WTC11 (cell line): Measurements from ENCODE around the gene GRN. TPM values are rescaled to one million over a fixed set of nuclear protein-coding genes. Genes with fewer than 3 reads are reported as not detected.

ENCODE experiments used
- ATAC-seq: fragments of 200-7000 bp; cut with Tn5 transposase; 2 replicates; pipeline ENCODE4 v1.10.0; 2021; ENCODE audit warnings: mild to moderate bottlenecking, moderate library complexity
- CTCF ChIA-PET: fragments of 300-600 bp; sonication (Branson Sonifier 250); formaldehyde crosslinking; loops from one replicate; lab custom pipeline; 2021; ENCODE audit warnings: antibody characterized with exemption; lab: Charles Lee
- POLR2A ChIA-PET: fragments of 350-600 bp; sonication (Branson Sonifier 250); formaldehyde crosslinking; loops from one replicate; lab custom pipeline; 2021; ENCODE audit warnings: antibody characterized with exemption; lab: Charles Lee
- DNase-seq: peaks from one replicate; pipeline ENCODE4 v3.0.0; 2021; ENCODE audit warnings: low spot score
- H3K27ac Mint-ChIP-seq: 2 replicates; pipeline ENCODE4 v1.8.0; 2021; ENCODE audit warnings: mixed read lengths
- H3K27me3 Mint-ChIP-seq: 2 replicates; pipeline ENCODE4 v1.8.0; 2021; ENCODE audit warnings: low read depth, mild to moderate bottlenecking, moderate library complexity, mixed read lengths
- H3K36me3 Mint-ChIP-seq: 2 replicates; pipeline ENCODE4 v1.8.0; 2021; ENCODE audit warnings: mixed read lengths
- H3K4me1 Mint-ChIP-seq: 2 replicates; pipeline ENCODE4 v1.8.0; 2022; ENCODE audit warnings: mixed read lengths
- H3K4me3 Mint-ChIP-seq: 2 replicates; pipeline ENCODE4 v1.8.0; 2021; ENCODE audit warnings: mild to moderate bottlenecking, moderate library complexity, mixed read lengths
- H3K9me3 Mint-ChIP-seq: 2 replicates; pipeline ENCODE4 v1.8.0; 2021; ENCODE audit warnings: mixed read lengths
- CTCF ChIP-seq: fragments of 200-600 bp; IDR thresholded peaks from 2 replicates; pipeline ENCODE4 v1.8.0; 2022; ENCODE audit warnings: antibody characterized with exemption
- E2F1 ChIP-seq: sonication (generic); formaldehyde crosslinking; IDR thresholded peaks from 2 replicates; pipeline ENCODE4 v1.8.0; 2022; ENCODE audit warnings: mild to moderate bottlenecking, missing genetic modification reagents
- ETV6 ChIP-seq: sonication (generic); formaldehyde crosslinking; IDR thresholded peaks from 2 replicates; pipeline ENCODE4 v1.8.1; 2022; ENCODE audit warnings: mild to moderate bottlenecking, missing genetic modification reagents
- GABPB1 ChIP-seq: sonication (generic); formaldehyde crosslinking; IDR thresholded peaks from 2 replicates; pipeline ENCODE4 v1.8.1; 2023; ENCODE audit warnings: mild to moderate bottlenecking, missing genetic modification reagents
- HMGXB4 ChIP-seq: sonication (generic); formaldehyde crosslinking; IDR thresholded peaks from 2 replicates; pipeline ENCODE4 v1.8.1; 2023; ENCODE audit warnings: mild to moderate bottlenecking, moderate library complexity, missing genetic modification reagents
- NFE2L1 ChIP-seq: sonication (generic); formaldehyde crosslinking; IDR thresholded peaks from 2 replicates; pipeline ENCODE4 v1.8.1; 2023; ENCODE audit warnings: missing genetic modification reagents
- RELA ChIP-seq: sonication (generic); formaldehyde crosslinking; IDR thresholded peaks from 2 replicates; pipeline ENCODE4 v1.8.1; 2022; ENCODE audit warnings: missing genetic modification reagents, mild to moderate bottlenecking, borderline replicate concordance
- RORB ChIP-seq: fragments of 250-450 bp; sonication (Bioruptor Pico); IDR thresholded peaks from 2 replicates; pipeline ENCODE4 v1.9.0; 2021; ENCODE audit warnings: mild to moderate bottlenecking
- SP1 ChIP-seq: sonication (generic); formaldehyde crosslinking; conservative IDR thresholded peaks from 2 replicates; pipeline ENCODE4 v1.8.1; 2022; ENCODE audit warnings: missing genetic modification reagents
- ZBTB21 ChIP-seq: sonication (generic); formaldehyde crosslinking; IDR thresholded peaks from 2 replicates; pipeline ENCODE4 v1.8.1; 2023; ENCODE audit warnings: mild to moderate bottlenecking, missing genetic modification reagents, borderline replicate concordance
- ZBTB43 ChIP-seq: sonication (generic); formaldehyde crosslinking; IDR thresholded peaks from 2 replicates; pipeline ENCODE4 v1.8.1; 2023; ENCODE audit warnings: mild to moderate bottlenecking, missing genetic modification reagents
- ZNF232 ChIP-seq: sonication (generic); formaldehyde crosslinking; IDR thresholded peaks from 2 replicates; pipeline ENCODE4 v1.8.0; 2022; ENCODE audit warnings: mild to moderate bottlenecking, missing genetic modification reagents
- ZNF532 ChIP-seq: fragments of 250-450 bp; sonication (Bioruptor Pico); IDR thresholded peaks from 2 replicates; pipeline ENCODE4 v1.9.0; 2021; ENCODE audit warnings: mild to moderate bottlenecking, borderline replicate concordance
- total RNA-seq: library from RNA; stranded (reverse); gene quantifications from 3 replicates; pipeline ENCODE4 v1.2.3, GENCODE V29; 2021
- TF ChIP-seq, protein P1 (sequence below): fragments of 250-450 bp; sonication (Bioruptor Pico); IDR thresholded peaks from 2 replicates; pipeline ENCODE4 v1.8.0; 2021; ENCODE audit warnings: mild to moderate bottlenecking
- TF ChIP-seq, protein P2 (sequence below): sonication (generic); formaldehyde crosslinking; IDR thresholded peaks from 2 replicates; pipeline ENCODE4 v1.8.0; 2023; ENCODE audit warnings: mild to moderate bottlenecking, missing genetic modification reagents

Gene GRN
- total RNA-seq, 1 experiment from 2014 or later = 177 TPM

GRCh38 chr17:44345454-44346026 is 438 bp downstream of the GRN start:
- 0 out of 2 replicates have a peak, but pooled peaks have one; percentile 15 for TF ChIP-seq HMGXB4 (CRISPR knock-in tag)
- TF ChIP-seq ETV6 (CRISPR knock-in tag) = peak; percentile 99
- no peak for TF ChIP-seq ZNF532
- TF ChIP-seq SP1 (CRISPR knock-in tag) = peak; percentile 41; the same call in 1 of the 2 replicates
- peak; percentile 65; the same call in 1 of the 2 replicates for TF ChIP-seq ZNF232 (CRISPR knock-in tag)
- TF ChIP-seq CTCF = peak; percentile 38; the same call in 1 of the 2 replicates
- TF ChIP-seq GABPB1 (CRISPR knock-in tag) = 0 out of 2 replicates have a peak, but pooled peaks have one; percentile 42
- no peak for TF ChIP-seq ZBTB43
- TF ChIP-seq E2F1 (CRISPR knock-in tag) = 0 out of 2 replicates have a peak, but pooled peaks have one; percentile 46
- TF ChIP-seq, all 79 proteins: peak for 7
- no peaks in the 10 kb centered on the region for H3K36me3 Mint-ChIP-seq
- peaks cover 20% of the 10 kb centered on the region for H3K27me3 Mint-ChIP-seq
- CTCF ChIA-PET = interaction anchor here (0.6 to 3.5 kb wide), 54 partner anchors 8 to 401 kb away, joined by 3 to 78 read pairs (median 5); partner anchors contain the start of genes ASB16, ATXN7L3, FAM171A2 and HDAC5
- peak overlapping the region; percentile 95 for H3K27ac Mint-ChIP-seq
- peaks cover 8% of the 10 kb centered on the region for H3K4me1 Mint-ChIP-seq
- no peaks in the 10 kb centered on the region for H3K9me3 Mint-ChIP-seq
- DNase-seq (peak; percentile 81), ATAC-seq (peak; percentile 33)
- H3K4me3 Mint-ChIP-seq = peak overlapping the region; percentile 85
- POLR2A ChIA-PET = interaction anchor here (0.8 to 1.4 kb wide), 10 partner anchors 9 to 124 kb away, joined by 3 to 8 read pairs (median 4); partner anchors contain the start of genes RUNDC3A and SLC25A39

- no peak overlapping the region for H3K27ac Mint-ChIP-seq
- no peak for DNase-seq
- ChIA-PET CTCF (interaction anchor here (0.6 to 3.5 kb wide), 47 partner anchors 8 to 363 kb away, joined by 3 to 78 read pairs (median 6); partner anchors contain the start of genes ASB16, ATXN7L3, FAM171A2 and HDAC5), POLR2A (interaction anchor here (0.8 to 1.4 kb wide), 9 partner anchors 9 to 124 kb away, joined by 3 to 8 read pairs (median 4); partner anchors contain the start of genes RUNDC3A and SLC25A39)
- peaks cover 8% of the 10 kb centered on the region for H3K4me1 Mint-ChIP-seq
- ATAC-seq = no peak
- H3K36me3 Mint-ChIP-seq = no peaks in the 10 kb centered on the region
- H3K4me3 Mint-ChIP-seq = peak overlapping the region; percentile 85
- peaks cover 20% of the 10 kb centered on the region for H3K27me3 Mint-ChIP-seq
- H3K9me3 Mint-ChIP-seq = no peaks in the 10 kb centered on the region
- TF ChIP-seq NFE2L1 (CRISPR knock-in tag) = no peak
- no peak for TF ChIP-seq RELA (CRISPR knock-in tag)
- TF ChIP-seq RORB = no peak
- TF ChIP-seq ZBTB21 (CRISPR knock-in tag) = no peak
- TF ChIP-seq, protein P1, sequence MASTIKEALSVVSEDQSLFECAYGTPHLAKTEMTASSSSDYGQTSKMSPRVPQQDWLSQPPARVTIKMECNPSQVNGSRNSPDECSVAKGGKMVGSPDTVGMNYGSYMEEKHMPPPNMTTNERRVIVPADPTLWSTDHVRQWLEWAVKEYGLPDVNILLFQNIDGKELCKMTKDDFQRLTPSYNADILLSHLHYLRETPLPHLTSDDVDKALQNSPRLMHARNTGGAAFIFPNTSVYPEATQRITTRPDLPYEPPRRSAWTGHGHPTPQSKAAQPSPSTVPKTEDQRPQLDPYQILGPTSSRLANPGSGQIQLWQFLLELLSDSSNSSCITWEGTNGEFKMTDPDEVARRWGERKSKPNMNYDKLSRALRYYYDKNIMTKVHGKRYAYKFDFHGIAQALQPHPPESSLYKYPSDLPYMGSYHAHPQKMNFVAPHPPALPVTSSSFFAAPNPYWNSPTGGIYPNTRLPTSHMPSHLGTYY (CRISPR knock-in tag) = no peak
- TF ChIP-seq, protein P2, sequence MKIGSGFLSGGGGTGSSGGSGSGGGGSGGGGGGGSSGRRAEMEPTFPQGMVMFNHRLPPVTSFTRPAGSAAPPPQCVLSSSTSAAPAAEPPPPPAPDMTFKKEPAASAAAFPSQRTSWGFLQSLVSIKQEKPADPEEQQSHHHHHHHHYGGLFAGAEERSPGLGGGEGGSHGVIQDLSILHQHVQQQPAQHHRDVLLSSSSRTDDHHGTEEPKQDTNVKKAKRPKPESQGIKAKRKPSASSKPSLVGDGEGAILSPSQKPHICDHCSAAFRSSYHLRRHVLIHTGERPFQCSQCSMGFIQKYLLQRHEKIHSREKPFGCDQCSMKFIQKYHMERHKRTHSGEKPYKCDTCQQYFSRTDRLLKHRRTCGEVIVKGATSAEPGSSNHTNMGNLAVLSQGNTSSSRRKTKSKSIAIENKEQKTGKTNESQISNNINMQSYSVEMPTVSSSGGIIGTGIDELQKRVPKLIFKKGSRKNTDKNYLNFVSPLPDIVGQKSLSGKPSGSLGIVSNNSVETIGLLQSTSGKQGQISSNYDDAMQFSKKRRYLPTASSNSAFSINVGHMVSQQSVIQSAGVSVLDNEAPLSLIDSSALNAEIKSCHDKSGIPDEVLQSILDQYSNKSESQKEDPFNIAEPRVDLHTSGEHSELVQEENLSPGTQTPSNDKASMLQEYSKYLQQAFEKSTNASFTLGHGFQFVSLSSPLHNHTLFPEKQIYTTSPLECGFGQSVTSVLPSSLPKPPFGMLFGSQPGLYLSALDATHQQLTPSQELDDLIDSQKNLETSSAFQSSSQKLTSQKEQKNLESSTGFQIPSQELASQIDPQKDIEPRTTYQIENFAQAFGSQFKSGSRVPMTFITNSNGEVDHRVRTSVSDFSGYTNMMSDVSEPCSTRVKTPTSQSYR (CRISPR knock-in tag) = no peak
These were observed 1.2 kb downstream of the GRN start for GRCh38 chr17:44346064-44346844.
